ENCODE data around the gene SYNE1. TPM values are rescaled to one million over a fixed set of nuclear protein-coding genes. Genes with fewer than 3 reads are reported as not detected.

The SYNE1 gene
- total RNA-seq, 1 donor from 2014 or later = 233 TPM

- peak overlapping the region; percentile 21 to 45 for H3K27ac ChIP-seq
- DNase-seq (ENCODE audit: low spot score in 2 of 2) = no peak
These were observed 537.5 kb downstream of the SYNE1 start for GRCh38 chr6:152099446-152100182.

GRCh38 chr6:152098683-152099082, 538.5 kb downstream of the SYNE1 start:
- no peaks in the 10 kb centered on the region for H3K27me3 ChIP-seq
- H3K27ac ChIP-seq = no peak overlapping the region
- H3K36me3 ChIP-seq = no peaks in the 10 kb centered on the region
- no peak for TF ChIP-seq CTCF (IDR thresholded peaks at IDR 0.05)
- H3K9me3 ChIP-seq = no peaks in the 10 kb centered on the region
- H3K4me3 ChIP-seq = no peak overlapping the region
- intact Hi-C loops (cut with DNase I) = no loop called here
- DNase-seq (ENCODE audit: low spot score in 2 of 2) = no peak
- H3K4me1 ChIP-seq = peaks cover 2 to 15% of the 10 kb centered on the region in 2 donors

More at GRCh38 chr6:152099446-152100182, 537.5 kb downstream of the SYNE1 start:
- H3K27me3 ChIP-seq = no peaks in the 10 kb centered on the region
- TF ChIP-seq CTCF (IDR thresholded peaks at IDR 0.05) = no peak
- peaks cover 2 to 12% of the 10 kb centered on the region in 2 donors for H3K4me1 ChIP-seq
- no peaks in the 10 kb centered on the region for H3K9me3 ChIP-seq
- H3K36me3 ChIP-seq = no peaks in the 10 kb centered on the region
- intact Hi-C loops (cut with DNase I) = loop anchor here (10.0 kb wide), 1 partner anchor 805 kb away; no protein-coding TSS in a partner anchor
- H3K4me3 ChIP-seq = no peak overlapping the region

- TF ChIP-seq CTCF (IDR thresholded peaks at IDR 0.05) = peak in 1 of 3 experiments; percentile 17
- Histone ChIP-seq H3K36me3 (no peaks in the 10 kb centered on the region), H3K4me1 (peaks cover 2 to 20% of the 10 kb centered on the region in 2 donors), H3K4me3 (no peak overlapping the region), H3K27ac (peak overlapping the region in 1 of 2 donors; percentile 63), H3K9me3 (no peaks in the 10 kb centered on the region), H3K27me3 (no peaks in the 10 kb centered on the region)
- intact Hi-C loops (cut with DNase I) = no loop called here
- no peak for DNase-seq (ENCODE audit: low spot score in 2 of 2)
These were observed 540.2 kb downstream of the SYNE1 start for GRCh38 chr6:152096863-152097496.

- H3K4me1 ChIP-seq = peaks cover 2 to 26% of the 10 kb centered on the region in 2 donors
- H3K27ac ChIP-seq = peak overlapping the region; percentile 75 to 87
- peak; percentile 83 to 94 for DNase-seq (ENCODE audit: low spot score in 2 of 2)
- no peaks in the 10 kb centered on the region for H3K27me3 ChIP-seq
- H3K36me3 ChIP-seq = no peaks in the 10 kb centered on the region
- no peaks in the 10 kb centered on the region for H3K9me3 ChIP-seq
- no peak overlapping the region for H3K4me3 ChIP-seq
- intact Hi-C loops (cut with DNase I) = no loop called here
- no peak for TF ChIP-seq CTCF (IDR thresholded peaks at IDR 0.05)
These were observed 542.1 kb downstream of the SYNE1 start for GRCh38 chr6:152094992-152095592.

GRCh38 chr6:152094276-152094675, 542.9 kb downstream of the SYNE1 start:
- intact Hi-C loops (cut with DNase I) = no loop called here
- Histone ChIP-seq H3K36me3 (no peaks in the 10 kb centered on the region), H3K27me3 (no peaks in the 10 kb centered on the region), H3K4me3 (no peak overlapping the region), H3K27ac (peak overlapping the region; percentile 75 to 87), H3K4me1 (peaks cover 2 to 26% of the 10 kb centered on the region in 2 donors), H3K9me3 (no peaks in the 10 kb centered on the region)
- no peak for DNase-seq (ENCODE audit: low spot score in 2 of 2)
- TF ChIP-seq CTCF (IDR thresholded peaks at IDR 0.05) = no peak

All from ascending aorta (tissue), 2 donors.